AG10803 (cell line): Measurements from ENCODE around the gene ASTN1.
"Not testable (repeated sequence)": the region's sequence is repeated elsewhere in the genome, so short reads cannot be mapped to it uniquely, and the experiment has no call there.

Experiments used
- DNase-seq: peaks from one replicate; pipeline ENCODE4 v3.0.0; 2010; ENCODE audit warnings: low read depth
- H3K4me3 ChIP-seq: 2 replicates; pipeline ENCODE4 v1.5.1; 2011; ENCODE audit warnings: mild to moderate bottlenecking, low read length, control low read depth
- TF ChIP-seq, protein P1 (sequence below): conservative IDR thresholded peaks from 2 replicates; pipeline ENCODE4 v1.5.1; 2011; ENCODE audit warnings: mild to moderate bottlenecking, low read length, control low read depth, inconsistent platforms

Gene ASTN1

DNA sequence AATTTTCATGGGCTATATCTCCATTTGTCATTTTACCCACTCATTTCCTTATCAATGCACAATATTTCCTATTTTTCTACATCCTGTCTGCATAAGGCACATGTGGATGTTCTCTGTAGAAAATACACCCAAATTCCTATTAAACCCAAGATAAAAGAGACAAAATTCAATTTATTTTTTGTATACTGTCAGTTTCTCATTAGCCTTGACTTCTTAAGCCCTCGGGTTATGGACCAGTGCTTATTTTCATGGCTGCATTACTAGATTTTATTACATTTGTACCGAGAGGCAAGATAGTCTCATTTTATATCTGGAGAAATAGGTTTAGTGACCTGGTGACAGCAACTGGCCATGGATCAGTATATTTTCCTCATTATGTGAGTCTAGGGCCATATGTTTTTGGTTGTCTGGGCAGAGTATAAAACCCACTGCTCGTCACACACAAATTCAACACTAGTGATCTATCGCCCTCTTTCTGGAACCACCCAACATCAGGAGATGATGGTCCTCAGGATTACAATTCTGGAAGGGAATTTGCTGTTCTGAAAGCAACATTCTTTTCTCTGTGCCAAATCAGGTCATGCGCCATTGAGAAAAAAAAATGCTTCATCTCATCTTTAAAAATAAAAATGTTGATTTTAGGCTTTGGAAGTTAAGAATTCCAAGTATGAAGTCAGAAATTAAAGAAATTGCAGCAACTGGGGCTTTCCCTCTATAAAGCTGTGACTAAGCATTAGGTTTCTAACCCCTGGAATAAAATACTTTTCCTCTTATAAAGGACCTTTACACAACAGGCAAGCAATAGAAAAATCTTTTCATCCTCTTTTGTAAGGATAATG lies 81.4 kb downstream of the ASTN1 start:
- TF ChIP-seq, protein P1, sequence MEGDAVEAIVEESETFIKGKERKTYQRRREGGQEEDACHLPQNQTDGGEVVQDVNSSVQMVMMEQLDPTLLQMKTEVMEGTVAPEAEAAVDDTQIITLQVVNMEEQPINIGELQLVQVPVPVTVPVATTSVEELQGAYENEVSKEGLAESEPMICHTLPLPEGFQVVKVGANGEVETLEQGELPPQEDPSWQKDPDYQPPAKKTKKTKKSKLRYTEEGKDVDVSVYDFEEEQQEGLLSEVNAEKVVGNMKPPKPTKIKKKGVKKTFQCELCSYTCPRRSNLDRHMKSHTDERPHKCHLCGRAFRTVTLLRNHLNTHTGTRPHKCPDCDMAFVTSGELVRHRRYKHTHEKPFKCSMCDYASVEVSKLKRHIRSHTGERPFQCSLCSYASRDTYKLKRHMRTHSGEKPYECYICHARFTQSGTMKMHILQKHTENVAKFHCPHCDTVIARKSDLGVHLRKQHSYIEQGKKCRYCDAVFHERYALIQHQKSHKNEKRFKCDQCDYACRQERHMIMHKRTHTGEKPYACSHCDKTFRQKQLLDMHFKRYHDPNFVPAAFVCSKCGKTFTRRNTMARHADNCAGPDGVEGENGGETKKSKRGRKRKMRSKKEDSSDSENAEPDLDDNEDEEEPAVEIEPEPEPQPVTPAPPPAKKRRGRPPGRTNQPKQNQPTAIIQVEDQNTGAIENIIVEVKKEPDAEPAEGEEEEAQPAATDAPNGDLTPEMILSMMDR: no peak
- DNase-seq: peak; percentile 71

DNA sequence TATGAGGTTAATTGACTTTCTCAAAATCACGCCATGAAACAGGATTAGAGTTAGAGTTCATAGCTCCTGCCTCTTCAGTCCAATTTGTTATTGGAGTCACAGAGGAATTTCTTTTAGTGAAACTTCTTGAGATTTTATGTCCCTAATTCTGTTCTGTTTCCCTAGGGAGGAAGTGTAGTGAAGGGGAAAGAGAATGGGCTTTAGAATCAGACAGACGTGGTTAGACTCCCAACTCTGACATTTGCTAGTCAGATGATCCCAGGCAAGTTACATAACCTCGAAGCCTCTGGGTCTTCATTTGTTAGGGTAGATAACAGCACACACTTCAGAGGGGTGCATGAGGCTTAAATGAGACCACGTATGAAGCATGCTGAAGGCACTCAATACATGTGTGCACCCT lies 83.9 kb downstream of the ASTN1 start:
- TF ChIP-seq, protein P1: no peak
- DNase-seq: no peak

More for the DNA sequence above, 81.4 kb downstream of the ASTN1 start:
- H3K4me3 ChIP-seq: no peak overlapping the region

DNA sequence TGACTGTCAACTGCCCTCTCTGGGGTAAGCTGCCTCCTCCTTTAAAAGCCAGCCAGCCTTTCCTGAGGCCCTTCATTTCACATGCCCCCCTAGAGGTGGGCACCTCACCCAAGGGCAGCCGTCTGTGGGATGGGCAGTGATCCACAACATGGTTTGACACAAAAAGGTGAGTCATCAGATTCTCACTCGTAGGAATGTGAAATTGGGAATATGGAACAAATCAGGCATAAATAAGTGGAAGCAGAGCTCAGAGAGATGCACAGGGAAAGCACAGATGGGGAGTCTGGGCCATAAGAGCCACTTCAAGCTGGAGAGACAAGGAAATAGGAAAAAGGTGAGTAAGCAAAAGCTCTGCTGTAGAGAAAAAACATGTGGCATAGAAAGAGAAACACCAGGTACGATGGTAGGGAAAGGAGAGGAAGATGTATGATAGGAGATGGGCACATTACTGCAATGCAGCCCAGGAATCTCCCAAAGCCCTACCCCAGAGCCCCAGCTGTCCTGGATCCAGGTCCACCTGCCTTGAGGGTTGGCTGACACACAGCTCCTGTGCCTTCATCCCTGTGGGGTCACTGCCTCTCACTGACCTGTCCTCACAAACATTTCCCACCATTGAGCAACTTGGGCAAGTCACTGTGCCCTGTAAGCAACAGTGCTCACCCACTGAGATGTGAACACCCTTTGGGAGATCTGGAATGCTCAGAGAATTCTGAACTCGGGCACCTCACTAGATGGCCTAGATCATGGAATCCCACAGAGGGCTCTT lies 86.6 kb downstream of the ASTN1 start:
- H3K4me3 ChIP-seq: no peak overlapping the region
- DNase-seq: peak; percentile 27
- TF ChIP-seq, protein P1: no peak

More for the DNA sequence above, 83.9 kb downstream of the ASTN1 start:
- H3K4me3 ChIP-seq: no peak overlapping the region

DNA sequence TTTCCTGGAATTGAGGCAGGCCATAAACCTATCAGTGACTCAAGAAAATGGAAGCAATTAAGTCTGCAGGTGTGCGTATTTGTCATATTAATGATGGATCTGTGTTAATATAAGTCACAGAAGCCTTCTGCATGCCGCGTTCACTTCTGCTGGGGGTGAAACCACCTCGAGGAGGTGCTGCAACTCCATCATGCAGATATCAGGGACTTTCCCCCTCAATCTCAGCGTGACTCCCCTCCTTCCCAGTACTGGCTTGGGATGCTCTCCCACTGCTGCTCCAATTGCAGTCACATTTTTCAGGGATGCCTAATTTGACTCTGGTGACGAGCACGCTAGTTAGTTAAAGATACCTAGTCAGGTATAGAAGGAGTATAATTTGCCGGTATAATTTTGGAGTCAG lies 87.5 kb downstream of the ASTN1 start:
- no peak overlapping the region for H3K4me3 ChIP-seq
- DNase-seq: no peak
- TF ChIP-seq, protein P1: no peak

DNA sequence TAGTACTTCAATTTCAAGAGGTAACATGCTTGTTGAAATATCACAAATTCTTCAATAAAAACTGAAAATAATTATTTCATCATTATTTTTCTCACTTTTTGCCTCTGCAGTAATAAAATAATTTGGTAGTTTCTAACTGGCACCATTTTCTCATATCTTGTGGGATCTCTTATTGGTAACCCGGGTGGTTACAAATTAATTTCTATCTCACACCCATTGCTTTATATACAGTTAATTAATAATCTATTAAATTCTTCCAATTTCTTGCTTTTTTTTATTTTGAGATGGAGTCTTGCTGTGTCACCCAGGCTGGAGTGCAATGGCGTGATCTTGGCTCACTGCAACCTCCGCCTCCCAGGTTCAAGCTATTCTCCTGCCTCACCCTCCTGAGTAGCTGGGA lies 89.7 kb downstream of the ASTN1 start:
- DNase-seq, H3K4me3 ChIP-seq: not testable (repeated sequence)

DNA sequence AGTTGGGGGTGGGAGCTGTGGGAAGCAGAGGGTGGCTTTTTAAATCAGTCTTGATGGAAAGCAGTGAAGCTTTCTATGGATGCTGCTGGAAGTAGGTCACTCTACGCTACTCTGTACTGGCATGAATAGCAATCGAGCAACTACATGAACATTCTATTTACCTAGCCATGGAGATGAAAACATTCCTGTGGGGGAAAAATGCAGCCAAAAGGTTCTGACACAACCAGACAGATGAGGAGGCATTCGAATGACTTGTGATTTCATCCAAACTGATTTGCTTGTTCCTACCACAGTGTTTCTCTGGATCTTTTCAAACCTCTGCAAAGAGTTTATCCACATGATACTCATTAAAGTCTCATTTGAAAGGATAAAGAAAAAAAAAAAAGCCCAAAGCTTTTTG lies 95.0 kb downstream of the ASTN1 start:
- TF ChIP-seq, protein P1: no peak
- H3K4me3 ChIP-seq: no peak overlapping the region
- DNase-seq: peak; percentile 11

DNA sequence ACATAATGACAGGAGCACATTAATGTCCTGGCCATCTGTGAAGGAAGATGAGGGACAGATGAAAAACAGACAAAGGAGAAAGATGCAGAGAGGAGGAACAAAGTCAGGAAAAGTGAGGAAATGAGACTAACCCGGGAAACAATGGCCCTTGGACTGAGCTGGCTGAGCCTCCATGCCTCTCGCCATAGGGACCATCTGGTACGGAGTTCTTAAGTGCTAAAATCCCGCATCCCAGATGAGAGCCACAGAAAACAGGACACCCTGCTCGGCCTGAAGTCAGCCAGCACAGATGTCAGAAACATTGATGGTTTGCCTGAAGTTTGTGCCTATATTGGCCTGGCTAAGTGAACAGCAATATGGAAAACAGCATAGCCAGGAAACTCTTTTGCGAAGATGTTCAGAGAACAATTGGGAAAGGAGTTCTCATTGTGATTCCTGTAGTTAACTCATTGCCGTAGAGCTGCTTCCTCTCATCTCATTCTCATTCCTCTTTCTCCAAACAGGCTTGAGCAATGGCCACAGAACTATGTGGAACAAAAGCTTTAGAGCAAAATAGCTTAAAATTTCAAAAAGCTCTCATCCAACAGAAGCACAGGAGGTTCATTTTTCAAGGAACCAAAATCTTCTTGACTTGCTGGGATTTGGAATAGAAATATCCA lies 96.6 kb downstream of the ASTN1 start:
- H3K4me3 ChIP-seq: no peak overlapping the region
- TF ChIP-seq, protein P1: no peak
- DNase-seq: no peak
